GM19328 (cell line): ENCODE data around the gene SHPK.

Experiments used
- ATAC-seq: cut with Tn5 transposase; IDR thresholded peaks from one replicate; pipeline ENCODE4 v1.9.1; 2021; ENCODE audit warnings: mild to moderate bottlenecking, moderate library complexity; ENCODE audit not compliant: unreplicated experiment

The SHPK gene

GRCh38 chr17:3660311-3660891 is 24.4 kb upstream of the SHPK start:
- ATAC-seq: no peak

GRCh38 chr17:3659541-3660111 is 23.6 kb upstream of the SHPK start:
- ATAC-seq: no peak

DNA sequence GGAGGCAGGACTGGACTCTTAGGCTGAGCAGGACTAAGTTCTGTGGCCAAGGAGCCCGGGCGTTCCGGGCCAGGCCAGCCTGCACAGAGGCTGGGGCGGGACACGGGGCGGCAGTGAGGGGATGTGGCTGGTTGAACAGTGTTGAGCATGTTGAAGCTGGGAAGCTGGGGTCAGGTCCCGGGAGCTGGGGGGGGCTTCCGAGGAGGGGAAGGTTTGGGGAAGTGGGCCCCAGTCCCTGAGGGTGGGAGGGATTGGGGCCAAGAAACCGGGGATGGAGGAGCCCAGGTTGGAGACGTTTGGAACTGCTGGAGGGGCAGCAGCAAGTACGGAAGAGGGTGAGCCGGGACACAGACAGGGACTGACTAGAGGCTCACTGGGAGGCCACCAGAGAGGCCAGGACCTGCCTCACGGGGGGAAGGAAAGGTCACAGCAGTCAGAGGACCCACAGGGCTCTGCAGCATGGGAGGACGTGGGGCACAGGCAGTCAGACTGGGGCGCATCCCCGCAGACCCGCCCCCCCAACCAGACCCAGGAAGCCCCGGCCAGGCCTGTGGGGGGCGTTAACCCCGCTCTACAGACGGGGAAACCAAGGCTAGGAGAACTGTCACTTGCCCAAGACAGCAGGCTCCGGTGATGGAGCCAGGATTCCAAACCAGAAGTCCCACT is 22.9 kb upstream of the SHPK start:
- ATAC-seq: no peak

DNA sequence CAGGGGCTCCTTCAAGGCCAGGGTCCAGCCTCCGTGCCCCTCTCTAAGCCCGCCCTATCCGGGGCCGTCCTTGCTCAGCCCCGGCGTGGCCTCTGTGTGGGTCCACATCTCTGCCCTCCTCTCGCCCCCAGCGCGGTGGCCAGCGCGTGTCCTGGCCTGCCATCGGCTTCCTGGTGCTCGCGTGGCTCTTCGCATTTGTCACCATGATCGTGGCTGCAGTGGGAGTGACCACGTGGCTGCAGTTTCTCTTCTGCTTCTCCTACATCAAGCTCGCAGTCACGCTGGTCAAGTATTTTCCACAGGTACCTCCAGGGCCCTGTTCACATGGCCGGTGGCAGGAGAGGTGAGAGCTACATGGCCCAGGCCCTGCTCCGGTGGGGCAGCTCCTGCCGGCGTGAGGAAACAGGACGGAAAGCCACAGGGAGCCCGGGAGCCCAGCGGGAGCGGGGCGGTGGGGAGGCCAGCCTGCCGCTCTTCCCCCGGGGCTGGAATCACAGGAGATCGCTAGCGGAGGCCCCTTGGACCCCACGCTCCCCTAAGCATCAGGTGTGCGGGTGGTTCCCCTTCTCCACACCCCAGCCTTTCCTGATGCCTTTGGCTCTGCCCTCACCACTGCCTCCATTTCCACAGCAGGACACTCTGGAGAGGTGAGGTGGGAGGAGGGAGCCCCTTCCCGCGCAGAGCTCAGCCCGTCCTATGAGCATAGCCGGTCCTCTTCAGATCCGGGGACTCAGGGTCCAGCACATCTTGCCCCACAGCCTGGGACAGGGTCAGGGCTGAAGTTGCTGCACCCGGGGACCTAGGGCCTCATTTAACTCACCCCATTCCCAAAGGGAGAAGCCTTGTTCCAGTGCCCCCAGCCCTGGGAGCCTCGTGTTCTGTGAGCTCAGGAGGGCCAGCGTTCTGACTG is 22.1 kb upstream of the SHPK start:
- no peak for ATAC-seq

- no peak for ATAC-seq
Observed at GRCh38 chr17:3657588-3657869, 21.5 kb upstream of the SHPK start.

DNA sequence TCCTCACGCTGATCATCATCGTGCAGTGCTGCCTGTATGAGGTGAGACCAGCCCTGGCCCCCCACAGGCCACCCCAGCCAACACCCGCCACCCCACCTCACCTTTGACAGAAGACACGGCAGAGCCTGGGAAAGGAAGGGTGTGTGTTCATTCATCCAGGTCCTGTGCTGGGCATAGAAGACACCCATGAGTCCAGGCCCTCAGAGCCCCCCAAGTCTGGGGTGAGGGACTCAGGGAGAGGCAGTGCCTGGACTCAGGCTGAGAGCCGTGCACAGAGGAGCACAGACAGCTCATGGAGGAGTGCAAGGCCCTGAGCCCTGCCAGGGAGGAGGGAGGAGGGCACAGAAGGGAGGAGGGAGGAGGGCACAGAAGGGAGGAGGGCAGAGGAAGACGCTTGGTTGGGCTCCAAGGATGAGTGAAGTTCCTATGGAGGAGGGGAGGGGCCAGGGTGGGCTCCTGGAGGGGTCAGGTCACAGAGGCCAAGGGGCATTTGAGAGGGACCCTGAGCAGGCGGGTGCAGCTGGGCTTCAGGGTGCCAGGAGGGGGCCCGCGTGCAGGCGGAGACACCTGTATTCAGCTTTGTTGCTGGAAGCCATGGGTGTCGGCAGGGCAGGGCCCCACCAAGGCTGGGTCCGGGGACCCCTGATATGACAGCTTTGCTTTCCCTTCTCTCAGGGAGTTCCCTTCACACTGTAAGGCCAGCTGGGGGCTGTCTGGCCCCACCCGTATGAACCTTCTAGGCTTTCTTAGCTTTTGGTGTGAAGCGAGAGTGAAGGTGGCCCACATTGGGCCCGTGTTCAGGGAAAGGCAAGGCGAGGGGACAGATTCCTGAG is 20.9 kb upstream of the SHPK start:
- ATAC-seq: no peak

DNA sequence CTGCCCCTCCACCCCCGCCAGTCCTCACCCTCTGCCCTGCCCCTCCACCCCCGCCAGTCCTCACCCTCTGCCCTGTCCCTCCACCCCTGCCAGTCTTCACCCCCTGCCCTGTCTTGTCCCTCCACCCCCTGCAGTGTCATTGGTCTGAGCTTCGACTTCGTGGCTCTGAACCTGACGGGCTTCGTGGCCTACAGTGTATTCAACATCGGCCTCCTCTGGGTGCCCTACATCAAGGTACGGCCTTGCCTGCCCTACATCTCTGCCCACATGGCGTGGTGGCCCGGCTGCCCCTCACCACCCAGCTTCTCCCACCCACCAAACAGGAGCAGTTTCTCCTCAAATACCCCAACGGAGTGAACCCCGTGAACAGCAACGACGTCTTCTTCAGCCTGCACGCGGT is 20.3 kb upstream of the SHPK start:
- no peak for ATAC-seq

GRCh38 chr17:3655766-3656165 is 19.7 kb upstream of the SHPK start:
- no peak for ATAC-seq

GRCh38 chr17:3647769-3648555 is 11.9 kb upstream of the SHPK start:
- ATAC-seq: no peak

GRCh38 chr17:3647251-3647650 is 11.2 kb upstream of the SHPK start:
- ATAC-seq: no peak

DNA sequence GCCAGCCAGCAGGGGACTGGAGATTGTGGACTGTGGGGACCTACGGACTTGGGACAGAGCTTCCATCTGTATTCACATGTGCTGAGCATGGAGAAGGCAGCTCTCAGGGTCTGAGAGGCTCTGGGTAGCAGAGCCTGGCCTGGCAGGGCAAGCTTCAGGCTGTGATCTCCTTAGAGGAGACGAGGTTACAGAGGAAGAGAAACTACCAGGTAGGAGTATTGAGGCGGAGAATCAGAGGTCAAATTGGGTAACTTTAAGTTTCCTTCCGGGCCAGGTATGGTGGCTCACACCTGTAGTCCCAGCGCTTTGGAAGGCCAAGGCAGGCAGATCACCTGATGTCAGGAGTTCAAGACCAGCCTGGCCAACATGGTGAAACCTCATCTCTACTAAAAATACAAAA is 9.3 kb upstream of the SHPK start:
- no peak for ATAC-seq

DNA sequence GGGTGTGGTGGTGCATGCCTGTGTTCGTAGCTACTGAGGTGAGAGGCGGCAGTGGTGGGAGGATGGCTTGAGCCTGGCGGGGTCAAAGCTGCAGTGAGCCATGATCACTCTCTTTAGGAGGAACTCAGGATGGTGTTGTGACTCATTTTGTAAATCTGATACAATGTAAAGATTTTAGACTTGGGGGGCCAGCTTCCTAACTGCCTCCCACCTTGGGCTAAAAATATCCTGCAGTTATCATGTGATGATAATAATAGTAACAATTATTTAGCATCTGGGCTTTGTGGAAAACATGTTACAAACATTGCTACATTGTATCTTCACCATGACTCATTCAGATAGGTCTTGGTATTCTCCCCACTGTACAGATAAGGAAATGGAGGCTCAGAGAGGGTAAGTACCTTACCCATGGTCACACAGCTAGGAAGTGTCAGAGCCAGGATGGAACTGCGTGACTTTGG is 7.9 kb upstream of the SHPK start:
- no peak for ATAC-seq

GRCh38 chr17:3641717-3642486 is 5.9 kb upstream of the SHPK start:
- ATAC-seq: no peak

DNA sequence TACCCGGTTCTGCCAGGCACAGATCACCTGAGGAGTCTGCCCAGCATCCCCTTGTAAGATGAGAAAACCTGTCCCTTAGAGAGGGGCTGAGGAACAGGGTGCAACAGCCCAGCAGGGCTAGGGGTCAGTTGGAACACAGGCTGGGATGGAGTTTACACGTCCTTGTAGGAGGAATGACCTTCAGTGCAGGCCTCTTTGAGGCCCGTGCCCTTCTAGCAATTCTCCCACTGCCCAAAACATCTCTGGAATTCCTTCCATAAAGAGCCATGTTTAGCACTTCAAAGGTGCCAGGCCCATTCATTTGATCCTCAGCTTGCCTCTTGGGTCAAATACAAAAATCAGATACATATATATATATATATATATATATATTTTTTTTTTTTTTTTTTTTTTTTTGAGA is 5.0 kb upstream of the SHPK start:
- no peak for ATAC-seq

DNA sequence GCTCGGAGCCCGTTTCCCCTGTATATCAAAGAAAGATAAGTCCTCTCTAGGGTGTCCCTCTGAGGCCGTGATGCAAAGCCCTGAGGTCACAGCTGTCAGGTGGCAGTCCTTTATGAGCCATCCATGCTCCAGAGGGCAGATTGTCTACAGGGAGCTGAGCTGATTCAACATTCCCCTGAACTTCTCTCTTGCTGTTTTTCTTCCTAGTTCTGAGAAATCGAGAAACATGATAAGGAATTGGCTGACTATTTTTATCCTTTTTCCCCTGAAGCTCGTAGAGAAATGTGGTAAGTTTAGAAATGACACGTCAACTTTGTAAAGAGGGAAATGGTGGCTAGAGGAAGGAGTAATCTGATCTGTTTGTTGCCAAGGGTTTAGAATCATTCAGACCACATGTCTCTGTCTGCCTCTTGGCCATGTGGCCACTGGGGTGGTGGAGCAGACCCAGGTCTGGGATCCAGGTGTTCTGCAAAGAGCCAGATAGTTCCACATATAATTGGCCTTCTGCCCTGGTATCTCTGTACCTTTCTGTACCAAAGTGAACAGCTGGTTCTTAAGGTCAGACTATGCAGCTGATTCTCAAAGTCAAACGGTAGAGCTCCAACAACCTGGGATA is 4.0 kb upstream of the SHPK start:
- ATAC-seq: no peak

- ATAC-seq: no peak
Observed at GRCh38 chr17:3636908-3637373, 891 bp upstream of the SHPK start.

- no peak for ATAC-seq
Observed at GRCh38 chr17:3635474-3636153, 436 bp downstream of the SHPK start.

- no peak for ATAC-seq
Observed at GRCh38 chr17:3632287-3632686, 3.8 kb downstream of the SHPK start.
